Islet precursor cell (in vitro differentiated cells): ENCODE results near the gene ASTL.

Source experiments
- DNase-seq: peaks from one replicate; pipeline ENCODE4 v3.0.0-alpha.2; 2018

The ASTL gene

GRCh38 chr2:96158554-96158940, 20.2 kb upstream of the ASTL start:
- DNase-seq: no peak

DNA sequence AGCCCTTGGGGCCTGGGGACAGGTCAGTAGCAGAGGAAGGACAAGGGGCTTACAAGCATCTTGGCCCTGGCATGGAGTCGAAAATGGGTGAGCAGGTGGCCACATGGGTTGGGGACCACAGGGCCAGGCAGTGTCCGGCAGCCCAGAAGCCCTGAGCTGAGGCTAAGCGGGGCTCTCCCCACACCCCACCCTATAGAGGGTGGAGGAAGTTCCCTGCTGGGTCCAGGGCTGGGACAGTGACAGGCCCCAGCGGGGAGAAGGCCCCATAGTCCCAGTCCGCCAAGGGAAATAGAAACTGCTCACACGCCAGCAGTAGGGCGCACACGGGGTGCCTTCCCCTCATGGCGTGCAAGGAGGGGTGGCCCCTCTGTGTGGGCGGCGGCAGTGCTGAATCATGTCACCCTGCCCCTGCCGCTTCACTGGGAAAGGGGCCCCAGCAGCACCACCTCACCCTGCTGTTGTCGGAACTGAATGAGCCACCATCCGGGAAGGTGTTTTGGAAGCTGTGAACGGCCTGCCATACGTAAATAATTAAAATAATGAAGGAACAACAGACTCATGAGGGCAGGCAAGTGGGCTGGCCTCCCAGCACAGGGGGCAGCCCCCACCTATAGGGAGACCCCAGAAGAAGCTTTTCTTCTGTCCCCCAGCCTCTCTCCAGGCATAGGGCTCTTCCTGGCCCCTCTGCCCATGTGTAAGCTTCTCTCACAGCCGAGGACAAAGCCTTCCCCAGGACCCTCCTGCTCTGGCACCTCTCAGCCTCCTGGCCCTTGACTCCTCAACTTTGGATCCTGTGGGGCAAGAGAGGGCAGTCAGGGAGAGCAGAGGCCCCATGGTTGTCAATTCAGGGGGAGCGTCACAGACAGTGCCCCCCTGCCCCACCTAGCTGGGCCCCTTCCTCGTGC, 19.6 kb upstream of the ASTL start:
- no peak for DNase-seq

DNA sequence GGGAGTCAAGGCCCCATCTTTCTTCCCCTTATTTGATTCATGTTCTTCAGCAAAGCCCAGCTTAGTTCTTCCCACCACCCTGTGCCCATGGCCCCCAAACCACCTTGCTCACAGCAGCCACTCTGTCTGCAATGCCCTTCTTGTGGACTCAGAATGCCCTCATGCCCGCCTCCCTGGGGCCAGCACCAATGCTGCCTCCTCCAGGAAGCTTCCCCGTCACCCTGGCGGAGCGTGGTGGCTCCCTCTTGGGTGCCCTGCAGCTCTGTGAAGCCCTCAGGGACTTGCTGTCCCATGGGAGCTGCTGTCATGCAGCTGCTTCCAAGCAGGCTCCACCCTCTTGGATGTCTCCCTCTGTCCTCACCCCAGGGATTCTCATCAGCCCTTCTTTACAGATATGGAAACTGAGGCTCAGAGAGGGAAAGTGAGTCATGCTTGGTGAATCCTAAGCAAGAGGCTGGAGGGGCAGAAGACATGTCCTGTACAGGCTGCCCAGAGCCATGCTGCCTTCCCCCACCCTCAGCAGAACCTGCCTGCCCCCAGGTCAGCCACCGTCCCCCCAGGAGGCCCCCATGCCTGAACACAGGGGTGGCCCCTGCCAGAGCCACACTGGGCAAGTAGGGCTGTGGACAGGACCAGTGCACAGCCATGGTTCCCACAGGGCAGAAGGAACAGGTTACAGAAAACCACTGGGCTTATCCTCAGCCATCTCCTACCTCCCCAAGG, 18.8 kb upstream of the ASTL start:
- DNase-seq: no peak

GRCh38 chr2:96156011-96156820, 17.9 kb upstream of the ASTL start:
- DNase-seq: no peak

DNA sequence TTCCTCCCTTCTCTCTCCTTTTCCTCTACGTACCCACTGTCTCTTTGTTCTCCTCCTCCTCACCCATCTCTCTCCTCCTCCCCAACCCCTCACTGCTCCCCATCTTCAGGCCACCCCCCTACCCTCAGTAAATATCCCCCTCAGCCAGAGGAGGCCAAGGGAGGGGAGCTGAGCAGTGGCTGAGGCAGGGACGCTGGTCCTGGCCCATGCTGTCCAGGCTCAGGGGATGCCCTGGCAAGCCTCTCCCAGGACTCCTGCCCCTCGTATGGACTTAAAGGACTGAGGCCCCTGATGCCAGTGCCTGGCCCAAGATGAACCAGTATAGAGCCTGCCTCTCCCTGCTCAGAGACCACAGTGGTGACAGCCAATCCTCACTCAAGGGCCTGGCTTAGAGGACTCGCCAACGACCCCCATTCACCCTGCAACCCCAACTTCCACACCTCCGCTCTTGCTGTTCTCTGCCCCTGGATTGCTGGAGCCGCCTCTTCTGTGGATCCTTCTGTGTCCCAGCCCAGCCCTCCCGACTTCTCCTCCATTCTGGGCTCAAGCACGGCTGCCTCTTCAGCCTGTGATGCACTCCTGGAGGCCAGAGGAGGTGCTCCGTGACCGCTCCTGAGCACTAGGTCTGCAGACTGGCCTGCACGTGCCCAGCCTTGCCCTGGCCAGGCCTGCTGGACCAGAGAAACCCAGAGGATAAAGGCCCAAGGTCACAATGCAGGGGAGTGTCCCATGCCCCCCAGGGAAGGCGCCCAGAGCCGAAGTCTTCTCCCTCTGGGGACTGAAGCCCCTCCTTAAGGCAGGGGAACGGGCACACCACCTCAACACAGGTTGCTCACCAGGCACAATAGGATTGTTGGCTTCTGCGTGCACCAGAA, 16.4 kb upstream of the ASTL start:
- peak; percentile 49 for DNase-seq

- DNase-seq: peak; percentile 53
These were observed 15.7 kb upstream of the ASTL start for GRCh38 chr2:96153991-96154431.

GRCh38 chr2:96153291-96153713, 15.0 kb upstream of the ASTL start:
- DNase-seq: no peak

GRCh38 chr2:96152304-96153161, 14.2 kb upstream of the ASTL start:
- peak; percentile 43 for DNase-seq

- DNase-seq: peak; percentile 44
These were observed 13.4 kb upstream of the ASTL start for GRCh38 chr2:96151595-96152303.

- no peak for DNase-seq
These were observed 12.7 kb upstream of the ASTL start for GRCh38 chr2:96150791-96151594.

- no peak for DNase-seq
These were observed 11.8 kb upstream of the ASTL start for GRCh38 chr2:96150007-96150640.

GRCh38 chr2:96148410-96149217, 10.3 kb upstream of the ASTL start:
- DNase-seq: peak; percentile 98

DNA sequence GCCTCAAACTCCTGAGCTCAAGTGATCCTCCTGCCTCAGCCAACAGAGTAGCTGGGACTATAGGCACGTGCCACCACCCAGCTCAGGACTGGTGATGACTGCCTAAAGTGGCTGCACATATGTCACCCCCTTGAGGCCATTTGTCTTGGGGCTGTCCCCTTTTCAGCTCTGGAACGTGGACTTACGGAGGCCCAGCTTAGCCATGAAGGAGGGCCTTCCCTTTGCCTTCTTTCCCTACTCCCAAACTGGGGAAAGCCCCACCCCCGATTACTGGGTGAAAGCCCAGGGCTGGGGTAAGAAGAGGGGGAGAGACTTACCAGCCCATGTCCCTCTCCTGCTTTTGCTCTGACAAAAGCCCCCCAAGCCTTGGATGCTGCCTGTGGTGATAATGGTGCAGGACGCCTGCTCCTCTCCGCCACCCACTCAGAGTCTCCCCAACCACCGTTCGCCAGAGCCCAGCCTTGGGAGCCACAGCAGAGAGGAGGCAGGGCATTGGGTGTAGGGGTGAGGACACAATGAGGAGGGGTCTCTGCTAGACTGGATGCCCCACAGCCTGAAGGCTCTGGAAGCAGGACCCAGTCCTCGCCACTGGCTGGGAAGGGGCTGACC, 9.4 kb upstream of the ASTL start:
- DNase-seq: peak; percentile 52

- peak; percentile 91 for DNase-seq
These were observed 8.7 kb upstream of the ASTL start for GRCh38 chr2:96146881-96147592.

DNA sequence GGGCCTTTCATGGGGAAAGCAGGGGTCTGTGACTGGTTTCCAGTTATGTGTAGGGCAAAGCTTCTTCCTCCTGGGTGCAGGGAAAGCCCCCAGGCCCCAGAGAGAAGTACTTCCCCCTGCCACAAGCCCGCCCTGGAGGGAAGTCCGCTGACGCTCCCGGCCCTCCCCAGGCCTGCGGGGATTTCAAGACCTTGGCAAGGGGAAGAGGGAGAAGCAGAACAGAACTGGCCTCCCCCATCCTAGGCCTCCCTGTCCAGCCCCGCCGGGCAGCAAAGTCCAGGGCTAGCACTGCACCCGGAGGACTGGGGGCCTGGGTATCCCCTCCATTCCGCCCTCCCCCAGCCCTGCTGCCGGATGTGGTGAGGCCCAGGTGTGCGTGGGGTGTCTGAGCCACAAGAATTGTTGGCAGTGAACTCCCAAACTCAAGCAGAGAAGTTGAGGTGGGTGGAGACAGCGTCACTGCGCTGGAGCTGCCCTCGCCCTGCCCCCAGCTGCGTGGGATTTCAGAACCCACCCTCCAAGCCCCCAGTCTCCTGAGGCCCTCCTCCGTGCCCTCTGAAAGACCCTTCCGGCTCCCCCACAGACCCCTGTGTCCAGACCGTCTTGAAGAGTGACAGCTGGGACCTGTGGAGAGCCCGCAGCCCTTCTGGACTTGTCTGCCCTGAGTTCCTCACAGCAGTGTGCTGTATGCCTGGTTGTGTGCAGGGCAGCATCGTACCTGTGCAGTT, 8.0 kb upstream of the ASTL start:
- DNase-seq: peak; percentile 57

GRCh38 chr2:96145848-96146152, 7.5 kb upstream of the ASTL start:
- DNase-seq: peak; percentile 47
